ENCODE measurements around the gene PHLDA3.

DNA sequence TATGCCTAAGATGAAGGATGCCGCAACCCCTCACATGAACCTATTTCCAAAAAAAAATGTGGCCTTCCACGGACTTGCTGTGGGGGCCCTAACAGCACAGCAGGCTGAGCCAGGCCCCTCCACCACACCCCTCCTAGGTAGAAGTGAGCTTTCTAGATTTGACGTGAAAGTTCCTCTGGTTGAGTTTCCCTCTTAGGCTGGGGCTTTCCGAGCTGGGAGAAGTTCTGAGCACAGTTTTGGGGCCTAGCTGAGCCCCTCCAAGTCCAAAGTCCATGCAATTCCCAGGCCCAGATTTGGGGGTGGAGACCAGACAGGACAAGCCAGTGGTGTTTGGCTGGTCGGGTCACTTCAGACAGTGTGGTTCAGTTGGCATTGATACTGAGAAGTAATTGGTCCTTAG is 13.8 kb upstream of the PHLDA3 start:
- no peak for TF ChIP-seq ZNF707 (tag by site-specific recombination; IDR thresholded peaks at IDR 0.05)
- TF ChIP-seq, protein P1, sequence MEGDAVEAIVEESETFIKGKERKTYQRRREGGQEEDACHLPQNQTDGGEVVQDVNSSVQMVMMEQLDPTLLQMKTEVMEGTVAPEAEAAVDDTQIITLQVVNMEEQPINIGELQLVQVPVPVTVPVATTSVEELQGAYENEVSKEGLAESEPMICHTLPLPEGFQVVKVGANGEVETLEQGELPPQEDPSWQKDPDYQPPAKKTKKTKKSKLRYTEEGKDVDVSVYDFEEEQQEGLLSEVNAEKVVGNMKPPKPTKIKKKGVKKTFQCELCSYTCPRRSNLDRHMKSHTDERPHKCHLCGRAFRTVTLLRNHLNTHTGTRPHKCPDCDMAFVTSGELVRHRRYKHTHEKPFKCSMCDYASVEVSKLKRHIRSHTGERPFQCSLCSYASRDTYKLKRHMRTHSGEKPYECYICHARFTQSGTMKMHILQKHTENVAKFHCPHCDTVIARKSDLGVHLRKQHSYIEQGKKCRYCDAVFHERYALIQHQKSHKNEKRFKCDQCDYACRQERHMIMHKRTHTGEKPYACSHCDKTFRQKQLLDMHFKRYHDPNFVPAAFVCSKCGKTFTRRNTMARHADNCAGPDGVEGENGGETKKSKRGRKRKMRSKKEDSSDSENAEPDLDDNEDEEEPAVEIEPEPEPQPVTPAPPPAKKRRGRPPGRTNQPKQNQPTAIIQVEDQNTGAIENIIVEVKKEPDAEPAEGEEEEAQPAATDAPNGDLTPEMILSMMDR (tag by site-specific recombination; IDR thresholded peaks at IDR 0.05) = no peak
- TF ChIP-seq ZNF423 (tag by site-specific recombination; IDR thresholded peaks at IDR 0.05) = no peak
- TF ChIP-seq ZNF211 (tag by site-specific recombination; IDR thresholded peaks at IDR 0.05; ENCODE audit: low read depth) = no peak
- no peak for TF ChIP-seq KLF16 (tag by site-specific recombination; IDR thresholded peaks at IDR 0.05)
- no peak for TF ChIP-seq ZNF629 (tag by site-specific recombination; IDR thresholded peaks at IDR 0.05)
- no peak for TF ChIP-seq ZNF510 (tag by site-specific recombination; IDR thresholded peaks at IDR 0.05; ENCODE audit: insufficient replicate concordance)
- no peak for TF ChIP-seq ZNF19 (tag by site-specific recombination; IDR thresholded peaks at IDR 0.05; ENCODE audit: low read depth)
- TF ChIP-seq ZNF202 (tag by site-specific recombination; IDR thresholded peaks at IDR 0.05; ENCODE audit: borderline replicate concordance) = no peak
- TF ChIP-seq ZNF16 (tag by site-specific recombination; IDR thresholded peaks at IDR 0.05; ENCODE audit: low read depth) = no peak
- TF ChIP-seq ZNF133 (tag by site-specific recombination; IDR thresholded peaks at IDR 0.05) = no peak
- TF ChIP-seq ZXDB (tag by site-specific recombination; IDR thresholded peaks at IDR 0.05) = no peak
- TF ChIP-seq, protein P2, sequence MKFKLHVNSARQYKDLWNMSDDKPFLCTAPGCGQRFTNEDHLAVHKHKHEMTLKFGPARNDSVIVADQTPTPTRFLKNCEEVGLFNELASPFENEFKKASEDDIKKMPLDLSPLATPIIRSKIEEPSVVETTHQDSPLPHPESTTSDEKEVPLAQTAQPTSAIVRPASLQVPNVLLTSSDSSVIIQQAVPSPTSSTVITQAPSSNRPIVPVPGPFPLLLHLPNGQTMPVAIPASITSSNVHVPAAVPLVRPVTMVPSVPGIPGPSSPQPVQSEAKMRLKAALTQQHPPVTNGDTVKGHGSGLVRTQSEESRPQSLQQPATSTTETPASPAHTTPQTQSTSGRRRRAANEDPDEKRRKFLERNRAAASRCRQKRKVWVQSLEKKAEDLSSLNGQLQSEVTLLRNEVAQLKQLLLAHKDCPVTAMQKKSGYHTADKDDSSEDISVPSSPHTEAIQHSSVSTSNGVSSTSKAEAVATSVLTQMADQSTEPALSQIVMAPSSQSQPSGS (tag by site-specific recombination; IDR thresholded peaks at IDR 0.05; ENCODE audit: low read depth) = no peak
- TF ChIP-seq, protein P3, sequence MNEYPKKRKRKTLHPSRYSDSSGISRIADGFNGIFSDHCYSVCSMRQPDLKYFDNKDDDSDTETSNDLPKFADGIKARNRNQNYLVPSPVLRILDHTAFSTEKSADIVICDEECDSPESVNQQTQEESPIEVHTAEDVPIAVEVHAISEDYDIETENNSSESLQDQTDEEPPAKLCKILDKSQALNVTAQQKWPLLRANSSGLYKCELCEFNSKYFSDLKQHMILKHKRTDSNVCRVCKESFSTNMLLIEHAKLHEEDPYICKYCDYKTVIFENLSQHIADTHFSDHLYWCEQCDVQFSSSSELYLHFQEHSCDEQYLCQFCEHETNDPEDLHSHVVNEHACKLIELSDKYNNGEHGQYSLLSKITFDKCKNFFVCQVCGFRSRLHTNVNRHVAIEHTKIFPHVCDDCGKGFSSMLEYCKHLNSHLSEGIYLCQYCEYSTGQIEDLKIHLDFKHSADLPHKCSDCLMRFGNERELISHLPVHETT (tag by site-specific recombination; IDR thresholded peaks at IDR 0.05) = no peak
